ENCODE data around the gene SCRT2. TPM values are rescaled to one million over a fixed set of nuclear protein-coding genes. Genes with fewer than 3 reads are reported as not detected.

Gene SCRT2
- total and polyA plus RNA-seq, 2 of the 4 experiments (the other 2 are of a cell fraction) = not detected

- no peaks in the 10 kb centered on the region for H4K20me1 ChIP-seq (ENCODE audit: insufficient read depth, low read length)
- peaks cover 3% of the 10 kb centered on the region; the same call in 1 of the 2 replicates for H3K9me3 ChIP-seq (ENCODE audit: control insufficient read depth, insufficient read depth, low read length)
- H3K27ac ChIP-seq (ENCODE audit: insufficient read depth, low read length) = no peak overlapping the region
- no peak overlapping the region for H2AK9ac ChIP-seq (replicated peaks; ENCODE audit: low read depth, low read length, poor library complexity)
- in situ Hi-C loops (cut with MboI; ENCODE audit: low sequenced_read_pairs) (no loop called here), intact Hi-C loops (cut with micrococcal nuclease) (no loop called here), dilution Hi-C loops (cut with HindIII; ENCODE audit: low sequenced_read_pairs, unreplicated experiment) (no loop called here)
- no peaks in the 10 kb centered on the region for H3K79me1 ChIP-seq (ENCODE audit: low read depth in 1 of 2, low read length in 2 of 2)
- no peak overlapping the region for H4K91ac ChIP-seq (ENCODE audit: insufficient read depth, low read depth, low read length)
- BruUV-seq (replicated peaks) = no TSS peak
- H3K9me1 ChIP-seq (ENCODE audit: insufficient read depth, low read length) = no peaks in the 10 kb centered on the region
- TF ChIP-seq SMC3 (IDR thresholded peaks at IDR 0.05; ENCODE audit: low read depth, low read length) (no peak), CHD1 (IDR thresholded peaks at IDR 0.05; ENCODE audit: low read depth, low read length) (no peak), RFX5 (IDR thresholded peaks at IDR 0.05; ENCODE audit: low read depth, low read length) (no peak), NFE2L2 (IDR thresholded peaks at IDR 0.05; ENCODE audit: low read depth, low read length) (no peak), BHLHE40 (IDR thresholded peaks at IDR 0.05; ENCODE audit: low read depth, low read length) (no peak), POLR2A (IDR thresholded peaks at IDR 0.05; ENCODE audit: low read depth, low read length) (no peak), FOS (IDR thresholded peaks at IDR 0.05; ENCODE audit: low read depth, low read length) (no peak), USF2 (IDR thresholded peaks at IDR 0.05; ENCODE audit: low read depth, low read length) (no peak), CEBPB (IDR thresholded peaks at IDR 0.05; ENCODE audit: low read depth, low read length) (no peak), MXI1 (IDR thresholded peaks at IDR 0.05; ENCODE audit: borderline replicate concordance, low read depth, low read length) (no peak), MAZ (IDR thresholded peaks at IDR 0.05; ENCODE audit: borderline replicate concordance, low read depth, low read length) (no peak), RCOR1 (IDR thresholded peaks at IDR 0.05; ENCODE audit: insufficient replicate concordance, low read length) (no peak), RAD21 (IDR thresholded peaks at IDR 0.05; ENCODE audit: low read length) (no peak)
- TF ChIP-seq, protein P1, sequence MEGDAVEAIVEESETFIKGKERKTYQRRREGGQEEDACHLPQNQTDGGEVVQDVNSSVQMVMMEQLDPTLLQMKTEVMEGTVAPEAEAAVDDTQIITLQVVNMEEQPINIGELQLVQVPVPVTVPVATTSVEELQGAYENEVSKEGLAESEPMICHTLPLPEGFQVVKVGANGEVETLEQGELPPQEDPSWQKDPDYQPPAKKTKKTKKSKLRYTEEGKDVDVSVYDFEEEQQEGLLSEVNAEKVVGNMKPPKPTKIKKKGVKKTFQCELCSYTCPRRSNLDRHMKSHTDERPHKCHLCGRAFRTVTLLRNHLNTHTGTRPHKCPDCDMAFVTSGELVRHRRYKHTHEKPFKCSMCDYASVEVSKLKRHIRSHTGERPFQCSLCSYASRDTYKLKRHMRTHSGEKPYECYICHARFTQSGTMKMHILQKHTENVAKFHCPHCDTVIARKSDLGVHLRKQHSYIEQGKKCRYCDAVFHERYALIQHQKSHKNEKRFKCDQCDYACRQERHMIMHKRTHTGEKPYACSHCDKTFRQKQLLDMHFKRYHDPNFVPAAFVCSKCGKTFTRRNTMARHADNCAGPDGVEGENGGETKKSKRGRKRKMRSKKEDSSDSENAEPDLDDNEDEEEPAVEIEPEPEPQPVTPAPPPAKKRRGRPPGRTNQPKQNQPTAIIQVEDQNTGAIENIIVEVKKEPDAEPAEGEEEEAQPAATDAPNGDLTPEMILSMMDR (conservative IDR thresholded peaks at IDR 0.05; ENCODE audit: low read depth, low read length) = no peak
- TF ChIP-seq, protein P2, sequence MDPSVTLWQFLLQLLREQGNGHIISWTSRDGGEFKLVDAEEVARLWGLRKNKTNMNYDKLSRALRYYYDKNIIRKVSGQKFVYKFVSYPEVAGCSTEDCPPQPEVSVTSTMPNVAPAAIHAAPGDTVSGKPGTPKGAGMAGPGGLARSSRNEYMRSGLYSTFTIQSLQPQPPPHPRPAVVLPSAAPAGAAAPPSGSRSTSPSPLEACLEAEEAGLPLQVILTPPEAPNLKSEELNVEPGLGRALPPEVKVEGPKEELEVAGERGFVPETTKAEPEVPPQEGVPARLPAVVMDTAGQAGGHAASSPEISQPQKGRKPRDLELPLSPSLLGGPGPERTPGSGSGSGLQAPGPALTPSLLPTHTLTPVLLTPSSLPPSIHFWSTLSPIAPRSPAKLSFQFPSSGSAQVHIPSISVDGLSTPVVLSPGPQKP (IDR thresholded peaks at IDR 0.05; ENCODE audit: borderline replicate concordance, low read depth, low read length) = no peak
- no peak overlapping the region for H3K4me3 ChIP-seq (ENCODE audit: insufficient read depth, low read depth, low read length)
- no peak overlapping the region for H2BK5ac ChIP-seq (ENCODE audit: low read depth, low read length, poor library complexity, severe bottlenecking)
- H3K23ac ChIP-seq (ENCODE audit: low read depth, low read length) = no peak overlapping the region
- no peak overlapping the region for H4K8ac ChIP-seq (ENCODE audit: low read depth in 2 of 2, low read length in 2 of 2)
- H3K36me3 ChIP-seq (ENCODE audit: control insufficient read depth, insufficient read depth, low read length) = no peaks in the 10 kb centered on the region
- H3K56ac ChIP-seq (ENCODE audit: extremely low read depth, insufficient read depth, low read length) = no peak overlapping the region
- DNase-seq (no peak), ATAC-seq (ENCODE audit: low read depth) (no peak)
- WGBS, 2 experiments (ENCODE audit: extremely low coverage in 2 of 2, insufficient read length in 1 of 2) = no CpG with 5 or more reads among the region's 2 CpGs
- H2AFZ ChIP-seq (replicated peaks; ENCODE audit: low read length, poor library complexity) = no peak overlapping the region
- no peak overlapping the region for H2BK120ac ChIP-seq (ENCODE audit: low read depth, low read length)
- H3K4ac ChIP-seq (ENCODE audit: low read depth, low read length) = no peak overlapping the region
- H3K4me2 ChIP-seq (ENCODE audit: low read depth, low read length) = no peak overlapping the region
- no peak overlapping the region for H2BK15ac ChIP-seq (ENCODE audit: low read depth, low read length)
- no peak overlapping the region for H3K14ac ChIP-seq (replicated peaks; ENCODE audit: low read depth, low read length)
- H3K4me1 ChIP-seq (ENCODE audit: control insufficient read depth, insufficient read depth, low read length) = no peaks in the 10 kb centered on the region
- H3K18ac ChIP-seq (ENCODE audit: low read depth, low read length) = no peak overlapping the region
- peaks cover 23% of the 10 kb centered on the region for H3K27me3 ChIP-seq (ENCODE audit: control insufficient read depth, insufficient read depth, low read length)
- no peak overlapping the region for H4K5ac ChIP-seq (ENCODE audit: low read depth, low read length)
- H3K9ac ChIP-seq (ENCODE audit: low read depth, low read length) = no peak overlapping the region
- H2BK20ac ChIP-seq (ENCODE audit: low read depth, low read length) = no peak overlapping the region
- ChIA-PET POLR2A (ENCODE audit: unreplicated experiment) (no interaction called here), CTCF (no interaction called here)
- no peak overlapping the region for H2AK5ac ChIP-seq (ENCODE audit: low read depth, low read length)
Observed at GRCh38 chr20:708956-709355, 33.4 kb upstream of the SCRT2 start.
